Peyer's patch (tissue), 4 donors: ENCODE data around the gene UBXN6.

Experiments
- CTCF ChIP-seq, 6 experiments: fragments of 450-650 bp in 4 of 6; fragments of 200-600 bp in 2 of 6; sonication (generic) in 1 of 6; IDR thresholded peaks; one replicate each; pipeline ENCODE4 v1.5.1; 2017 to 2019; ENCODE audit warnings: antibody characterized with exemption in 6 of 6, mild to moderate bottlenecking in 3 of 6, moderate library complexity in 1 of 6
- POLR2A ChIP-seq, 2 donors: fragments of 450-650 bp; IDR thresholded peaks; one replicate each; pipeline ENCODE4 v1.5.1; 2017; ENCODE audit warnings: antibody characterized with exemption in 2 of 2, mild to moderate bottlenecking in 2 of 2, moderate library complexity in 2 of 2

GRCh38 chr19:4487572-4487971 is 30.0 kb upstream of the UBXN6 start:
- TF ChIP-seq CTCF (IDR thresholded peaks at IDR 0.05) (no peak), POLR2A (IDR thresholded peaks at IDR 0.05) (no peak)
